CD4-positive, alpha-beta memory T cell (primary cell): ENCODE data around the gene LMBRD2. TPM values are rescaled to one million over a fixed set of nuclear protein-coding genes. Genes with fewer than 3 reads are reported as not detected.
"Not testable (repeated sequence)": the region's sequence is repeated elsewhere in the genome, so short reads cannot be mapped to it uniquely, and the experiment has no call there.

Experiments
- CTCF ChIA-PET: fragments of 350-600 bp; sonication (Branson Sonifier 250); formaldehyde crosslinking; loops from one replicate; lab custom pipeline; 2021; ENCODE audit warnings: inconsistent platforms; ENCODE audit not compliant: partially characterized antibody; lab: Charles Lee
- POLR2A ChIA-PET: fragments of 350-600 bp; sonication (Branson Sonifier 250); formaldehyde crosslinking; loops from one replicate; lab custom pipeline; 2021; ENCODE audit not compliant: partially characterized antibody; lab: Charles Lee
- DNase-seq, 5 donors: peaks; one replicate each; pipeline versions ENCODE4 v3.0.0 to v3.0.0-alpha.2; 2020 to 2022; ENCODE audit warnings: mixed read lengths in 1 of 5
- H3K27ac ChIP-seq: one replicate; pipeline ENCODE4 v1.7.0; 2013; ENCODE audit warnings: low read depth, low read length
- H3K27me3 ChIP-seq: 2 replicates; pipeline ENCODE4 v1.7.0; 2013; ENCODE audit warnings: mild to moderate bottlenecking, low read length, moderate library complexity; ENCODE audit not compliant: insufficient read depth
- H3K36me3 ChIP-seq: 2 replicates; pipeline ENCODE4 v1.7.0; 2013; ENCODE audit warnings: mild to moderate bottlenecking, low read length, moderate library complexity; ENCODE audit not compliant: insufficient read depth
- H3K4me1 ChIP-seq: 2 replicates; pipeline ENCODE4 v1.7.0; 2013; ENCODE audit warnings: mild to moderate bottlenecking, low read length, moderate library complexity; ENCODE audit not compliant: insufficient read depth
- H3K4me3 ChIP-seq, 2 donors: one replicate each; pipeline ENCODE4 v1.7.0; 2013; ENCODE audit warnings: low read length in 2 of 2, mild to moderate bottlenecking in 1 of 2
- H3K9me3 ChIP-seq, 2 donors: one replicate each; pipeline ENCODE4 v1.7.0; 2013; ENCODE audit warnings: low read length in 2 of 2, control low read depth in 1 of 2; ENCODE audit not compliant: control insufficient read depth in 1 of 2
- H3K27ac Mint-ChIP-seq, 7 donors: one replicate each; pipeline ENCODE4 v1.8.0; 2020 to 2021; ENCODE audit warnings: mixed read lengths in 7 of 7, mild to moderate bottlenecking in 6 of 7, inconsistent platforms in 3 of 7, moderate library complexity in 3 of 7
- H3K27me3 Mint-ChIP-seq, 2 donors: one replicate each; pipeline ENCODE4 v1.8.0; 2020 to 2021; ENCODE audit warnings: mixed read lengths in 2 of 2
- H3K36me3 Mint-ChIP-seq, 2 donors: one replicate each; pipeline ENCODE4 v1.8.0; 2020 to 2021; ENCODE audit warnings: mixed read lengths in 2 of 2, inconsistent platforms in 1 of 2, mild to moderate bottlenecking in 1 of 2
- H3K4me1 Mint-ChIP-seq, 4 donors: one replicate each; pipeline ENCODE4 v1.8.0; 2020 to 2021; ENCODE audit warnings: mixed read lengths in 4 of 4, mild to moderate bottlenecking in 1 of 4
- H3K4me3 Mint-ChIP-seq, 8 donors: one replicate each; pipeline ENCODE4 v1.8.0; 2020 to 2021; ENCODE audit warnings: mixed read lengths in 8 of 8, mild to moderate bottlenecking in 7 of 8, moderate library complexity in 6 of 8, inconsistent platforms in 3 of 8
- H3K9me3 Mint-ChIP-seq, 8 donors: one replicate each; pipeline ENCODE4 v1.8.0; 2020 to 2021; ENCODE audit warnings: mixed read lengths in 8 of 8, mild to moderate bottlenecking in 5 of 8, inconsistent platforms in 3 of 8, moderate library complexity in 1 of 8
- intact Hi-C: fragments of 100-400 bp; cut with micrococcal nuclease; formaldehyde crosslinking; loops from one replicate; pipeline ENCODE4 v1.15.1; 2023
- polyA plus RNA-seq, 2 donors: library from polyadenylated mRNA; unstranded; fragments of 300-500 nt; fragmentation: Illumina TruSeq; gene quantifications; one replicate each; pipeline ENCODE4 v1.2.3, GENCODE V29; 2021
- total RNA-seq, 2 experiments: library from RNA; stranded (reverse); gene quantifications; one replicate each; pipeline ENCODE4 v1.2.3, GENCODE V29; 2021

Gene LMBRD2
- total and polyA plus RNA-seq, 4 experiments from 2014 or later: 3.0 to 16.6 (median 10.1) TPM

- intact Hi-C loops: no loop called here
- H3K27me3 ChIP-seq: no peaks in the 10 kb centered on the region
- ChIA-PET POLR2A (interaction anchor here (0.9 kb wide), 2 partner anchors 11 kb away, joined by 3 read pairs; no protein-coding TSS in a partner anchor), CTCF (interaction anchor here (1.3 to 1.9 kb wide), 3 partner anchors 12 to 17 kb away, joined by 4 to 7 read pairs (median 4); partner anchors contain the start of gene LMBRD2)
- no peak overlapping the region for H3K4me3 ChIP-seq
- H3K27ac Mint-ChIP-seq: no peak overlapping the region
- DNase-seq: no peak
- H3K36me3 Mint-ChIP-seq: peaks cover 43 to 54% of the 10 kb centered on the region in 2 donors
- H3K4me1 Mint-ChIP-seq: peaks cover 0 to 2% (median 0%) of the 10 kb centered on the region in 4 donors
- no peaks in the 10 kb centered on the region for H3K4me1 ChIP-seq
- peaks cover 4% of the 10 kb centered on the region for H3K36me3 ChIP-seq
- H3K4me3 Mint-ChIP-seq: no peak overlapping the region
- H3K9me3 ChIP-seq: peaks cover 0 to 6% of the 10 kb centered on the region in 2 donors
- no peaks in the 10 kb centered on the region for H3K27me3 Mint-ChIP-seq
- no peak overlapping the region for H3K27ac ChIP-seq
- peaks cover 0 to 2% (median 0%) of the 10 kb centered on the region in 8 donors for H3K9me3 Mint-ChIP-seq
Measured at GRCh38 chr5:36138900-36139683, 12.6 kb downstream of the LMBRD2 start.

- no peak overlapping the region for H3K4me3 Mint-ChIP-seq
- ChIA-PET POLR2A (no interaction called here), CTCF (no interaction called here)
- H3K9me3 Mint-ChIP-seq: peaks cover 0 to 3% (median 0%) of the 10 kb centered on the region in 8 donors
- no peak overlapping the region for H3K27ac Mint-ChIP-seq
- H3K27ac ChIP-seq: no peak overlapping the region
- no peaks in the 10 kb centered on the region for H3K27me3 Mint-ChIP-seq
- peaks cover 1% of the 10 kb centered on the region for H3K36me3 ChIP-seq
- H3K27me3 ChIP-seq: no peaks in the 10 kb centered on the region
- H3K9me3 ChIP-seq: peaks cover 0 to 6% of the 10 kb centered on the region in 2 donors
- no peak overlapping the region for H3K4me3 ChIP-seq
- no peaks in the 10 kb centered on the region for H3K4me1 ChIP-seq
- DNase-seq: no peak
- intact Hi-C loops: no loop called here
- peaks cover 49 to 68% of the 10 kb centered on the region in 2 donors for H3K36me3 Mint-ChIP-seq
- H3K4me1 Mint-ChIP-seq: peaks cover under 1 to 6% (median 5%) of the 10 kb centered on the region in 4 donors
Measured at GRCh38 chr5:36136581-36136980, 15.1 kb downstream of the LMBRD2 start.

- Mint-ChIP-seq H3K4me1 (peaks cover 4 to 9% (median 7%) of the 10 kb centered on the region in 4 donors), H3K27ac (no peak overlapping the region), H3K4me3 (no peak overlapping the region), H3K9me3 (peaks cover 0 to 3% (median 0%) of the 10 kb centered on the region in 8 donors), H3K27me3 (no peaks in the 10 kb centered on the region), H3K36me3 (peaks cover 52 to 72% of the 10 kb centered on the region in 2 donors)
- no peaks in the 10 kb centered on the region for H3K4me1 ChIP-seq
- no peak overlapping the region for H3K27ac ChIP-seq
- H3K4me3 ChIP-seq: no peak overlapping the region
- CTCF ChIA-PET: no interaction called here
- no peaks in the 10 kb centered on the region for H3K36me3 ChIP-seq
- POLR2A ChIA-PET: no interaction called here
- intact Hi-C loops: no loop called here
- no peak for DNase-seq
- H3K9me3 ChIP-seq: peaks cover 0 to 6% of the 10 kb centered on the region in 2 donors
- H3K27me3 ChIP-seq: no peaks in the 10 kb centered on the region
Measured at GRCh38 chr5:36135988-36136387, 15.7 kb downstream of the LMBRD2 start.

GRCh38 chr5:36133009-36133408, 18.7 kb downstream of the LMBRD2 start:
- POLR2A ChIA-PET, H3K4me3 Mint-ChIP-seq, H3K4me1 ChIP-seq, H3K27ac Mint-ChIP-seq, H3K27ac ChIP-seq, CTCF ChIA-PET, H3K9me3 ChIP-seq, H3K36me3 ChIP-seq, intact Hi-C loops, DNase-seq, H3K27me3 Mint-ChIP-seq, H3K27me3 ChIP-seq, H3K4me3 ChIP-seq: not testable (repeated sequence)
- H3K4me1 Mint-ChIP-seq: peaks cover 9 to 18% (median 13%) of the 10 kb centered on the region in 4 donors
- H3K36me3 Mint-ChIP-seq: peaks cover 65 to 72% of the 10 kb centered on the region in 2 donors
- peaks cover 7 to 13% (median 10%) of the 10 kb centered on the region in 8 donors for H3K9me3 Mint-ChIP-seq

GRCh38 chr5:36129666-36130065, 22.0 kb downstream of the LMBRD2 start:
- H3K9me3 ChIP-seq, H3K4me3 ChIP-seq, H3K27me3 Mint-ChIP-seq, POLR2A ChIA-PET, H3K4me1 ChIP-seq, H3K27ac Mint-ChIP-seq, DNase-seq, H3K27me3 ChIP-seq, H3K27ac ChIP-seq, intact Hi-C loops, CTCF ChIA-PET, H3K4me3 Mint-ChIP-seq: not testable (repeated sequence)
- peaks cover 11 to 22% (median 18%) of the 10 kb centered on the region in 4 donors for H3K4me1 Mint-ChIP-seq
- peaks cover 68 to 71% of the 10 kb centered on the region in 2 donors for H3K36me3 Mint-ChIP-seq
- peaks cover 5 to 15% (median 10%) of the 10 kb centered on the region in 8 donors for H3K9me3 Mint-ChIP-seq
- H3K36me3 ChIP-seq: peaks cover 10% of the 10 kb centered on the region

- intact Hi-C loops: no loop called here
- Histone ChIP-seq H3K27me3 (no peaks in the 10 kb centered on the region), H3K9me3 (no peaks in the 10 kb centered on the region), H3K36me3 (peaks cover 10% of the 10 kb centered on the region), H3K4me1 (no peaks in the 10 kb centered on the region), H3K27ac (no peak overlapping the region), H3K4me3 (no peak overlapping the region)
- ChIA-PET CTCF (no interaction called here), POLR2A (no interaction called here)
- Mint-ChIP-seq H3K4me3 (no peak overlapping the region), H3K36me3 (peaks cover 64 to 65% of the 10 kb centered on the region in 2 donors), H3K9me3 (peaks cover 5 to 15% (median 10%) of the 10 kb centered on the region in 8 donors), H3K27me3 (no peaks in the 10 kb centered on the region), H3K27ac (no peak overlapping the region), H3K4me1 (peaks cover 11 to 22% (median 18%) of the 10 kb centered on the region in 4 donors)
- DNase-seq: no peak
Measured at GRCh38 chr5:36128795-36129194, 22.9 kb downstream of the LMBRD2 start.

GRCh38 chr5:36125868-36126267, 25.8 kb downstream of the LMBRD2 start:
- peak overlapping the region in 1 of 7 donors; percentile 27 for H3K27ac Mint-ChIP-seq
- H3K27me3 ChIP-seq: no peaks in the 10 kb centered on the region
- H3K27ac ChIP-seq: no peak overlapping the region
- peaks cover 14% of the 10 kb centered on the region for H3K36me3 ChIP-seq
- intact Hi-C loops: no loop called here
- no peaks in the 10 kb centered on the region for H3K27me3 Mint-ChIP-seq
- peaks cover 5 to 15% (median 10%) of the 10 kb centered on the region in 8 donors for H3K9me3 Mint-ChIP-seq
- no peak for DNase-seq
- H3K4me1 Mint-ChIP-seq: peaks cover 3 to 12% (median 11%) of the 10 kb centered on the region in 4 donors
- H3K36me3 Mint-ChIP-seq: peaks cover 47 to 55% of the 10 kb centered on the region in 2 donors
- no peaks in the 10 kb centered on the region for H3K9me3 ChIP-seq
- H3K4me3 ChIP-seq: no peak overlapping the region
- no peak overlapping the region for H3K4me3 Mint-ChIP-seq
- ChIA-PET POLR2A (no interaction called here), CTCF (interaction anchor here (1.0 kb wide), 1 partner anchor 14 kb away, joined by 4 read pairs; no protein-coding TSS in a partner anchor)
- no peaks in the 10 kb centered on the region for H3K4me1 ChIP-seq
